HEK293 (cell line): ENCODE results near the gene MYL4.
A peak's percentile ranks its signal among the peaks of the same experiment; 100 is the strongest.

Source experiments
- BCL11A ChIP-seq: fragments of 450-650 bp; formaldehyde crosslinking; IDR thresholded peaks from 2 replicates; pipeline ENCODE4 v1.5.1; 2016; ENCODE audit warnings: low read depth, missing biosample characterization, missing genetic modification characterization
- HOXA7 ChIP-seq: sonication (generic); formaldehyde crosslinking; IDR thresholded peaks from 2 replicates; pipeline ENCODE4 v1.8.1; 2022; ENCODE audit warnings: missing genetic modification reagents, borderline replicate concordance
- IKZF3 ChIP-seq: fragments of 450-650 bp; IDR thresholded peaks from 2 replicates; pipeline ENCODE4 v1.5.0; 2018; ENCODE audit warnings: missing biosample characterization, mild to moderate bottlenecking, missing genetic modification characterization, moderate library complexity
- OSR2 ChIP-seq: fragments of 450-650 bp; formaldehyde crosslinking; IDR thresholded peaks from 2 replicates; pipeline ENCODE4 v1.5.1; 2016; ENCODE audit warnings: missing biosample characterization, missing genetic modification characterization
- RBAK ChIP-seq: fragments of 450-650 bp; formaldehyde crosslinking; IDR thresholded peaks from 2 replicates; pipeline ENCODE4 v1.5.1; 2016; ENCODE audit warnings: missing biosample characterization, missing genetic modification characterization
- SP7 ChIP-seq: fragments of 450-650 bp; formaldehyde crosslinking; IDR thresholded peaks from 2 replicates; pipeline ENCODE4 v1.5.1; 2016; ENCODE audit warnings: missing biosample characterization, missing genetic modification characterization
- TCF7L2 ChIP-seq: IDR thresholded peaks from 2 replicates; pipeline ENCODE4 v1.6.1; 2011; ENCODE audit warnings: low read depth, mild to moderate bottlenecking, inconsistent platforms, low read length, moderate library complexity, borderline replicate concordance
- ZBTB21 ChIP-seq: fragments of 450-650 bp; formaldehyde crosslinking; IDR thresholded peaks from 2 replicates; pipeline ENCODE4 v1.5.1; 2017; ENCODE audit warnings: missing biosample characterization, missing genetic modification characterization
- ZEB2 ChIP-seq: fragments of 450-650 bp; formaldehyde crosslinking; IDR thresholded peaks from 2 replicates; pipeline ENCODE4 v1.5.1; 2016; ENCODE audit warnings: missing biosample characterization, missing genetic modification characterization
- ZNF24 ChIP-seq: fragments of 450-650 bp; formaldehyde crosslinking; IDR thresholded peaks from 2 replicates; pipeline ENCODE4 v1.5.1; 2016; ENCODE audit warnings: missing biosample characterization, missing genetic modification characterization
- ZNF248 ChIP-seq: fragments of 450-650 bp; formaldehyde crosslinking; IDR thresholded peaks from 2 replicates; pipeline ENCODE4 v1.5.1; 2017; ENCODE audit warnings: missing biosample characterization, missing genetic modification characterization
- ZNF335 ChIP-seq: fragments of 450-650 bp; formaldehyde crosslinking; conservative IDR thresholded peaks from 2 replicates; pipeline ENCODE4 v1.5.1; 2016; ENCODE audit warnings: missing biosample characterization, missing genetic modification characterization
- ZNF530 ChIP-seq: fragments of 450-650 bp; formaldehyde crosslinking; IDR thresholded peaks from 2 replicates; pipeline ENCODE4 v1.5.1; 2016; ENCODE audit warnings: low read depth, missing biosample characterization, missing genetic modification characterization
- ZNF544 ChIP-seq: fragments of 450-650 bp; formaldehyde crosslinking; IDR thresholded peaks from 2 replicates; pipeline ENCODE4 v1.5.0; 2017; ENCODE audit warnings: missing biosample characterization, missing genetic modification characterization
- ZNF555 ChIP-seq: fragments of 450-650 bp; formaldehyde crosslinking; conservative IDR thresholded peaks from 2 replicates; pipeline ENCODE4 v1.5.1; 2017; ENCODE audit warnings: missing biosample characterization, mild to moderate bottlenecking, missing genetic modification characterization, inconsistent platforms
- ZNF660 ChIP-seq: fragments of 450-650 bp; IDR thresholded peaks from 2 replicates; pipeline ENCODE4 v1.5.1; 2018; ENCODE audit warnings: missing biosample characterization, mild to moderate bottlenecking, missing genetic modification characterization
- ZNF664 ChIP-seq: fragments of 450-650 bp; formaldehyde crosslinking; IDR thresholded peaks from 2 replicates; pipeline ENCODE4 v1.5.1; 2016; ENCODE audit warnings: missing biosample characterization, missing genetic modification characterization
- ZNF792 ChIP-seq: fragments of 450-650 bp; formaldehyde crosslinking; IDR thresholded peaks from 2 replicates; pipeline ENCODE4 v1.5.1; 2016; ENCODE audit warnings: missing biosample characterization, missing genetic modification characterization
- ZSCAN30 ChIP-seq: fragments of 450-650 bp; IDR thresholded peaks from 2 replicates; pipeline ENCODE4 v1.5.1; 2018; ENCODE audit warnings: missing biosample characterization, mild to moderate bottlenecking, missing genetic modification characterization, moderate library complexity
- TF ChIP-seq, protein P1 (sequence below): fragments of 450-650 bp; formaldehyde crosslinking; IDR thresholded peaks from 2 replicates; pipeline ENCODE4 v1.5.1; 2016; ENCODE audit warnings: missing biosample characterization, missing genetic modification characterization
- TF ChIP-seq, protein P2 (sequence below): fragments of 450-650 bp; formaldehyde crosslinking; IDR thresholded peaks from 2 replicates; pipeline ENCODE4 v1.5.1; 2016; ENCODE audit warnings: missing biosample characterization, missing genetic modification characterization
- TF ChIP-seq, protein P3 (sequence below): fragments of 450-650 bp; formaldehyde crosslinking; IDR thresholded peaks from 2 replicates; pipeline ENCODE4 v1.5.1; 2016; ENCODE audit warnings: missing biosample characterization, missing genetic modification characterization
- TF ChIP-seq, protein P4 (sequence below): fragments of 450-650 bp; formaldehyde crosslinking; IDR thresholded peaks from 2 replicates; pipeline ENCODE4 v1.5.1; 2017; ENCODE audit warnings: missing biosample characterization, missing genetic modification characterization
- TF ChIP-seq, protein P5 (sequence below): fragments of 450-650 bp; formaldehyde crosslinking; IDR thresholded peaks from 2 replicates; pipeline ENCODE4 v1.5.1; 2016; ENCODE audit warnings: missing biosample characterization, missing genetic modification characterization, low read depth
- TF ChIP-seq, protein P6 (sequence below): fragments of 450-650 bp; formaldehyde crosslinking; IDR thresholded peaks from 2 replicates; pipeline ENCODE4 v1.5.1; 2016; ENCODE audit warnings: missing biosample characterization, missing genetic modification characterization, low read depth
- TF ChIP-seq, protein P7 (sequence below): fragments of 450-650 bp; formaldehyde crosslinking; IDR thresholded peaks from 2 replicates; pipeline ENCODE4 v1.5.1; 2017; ENCODE audit warnings: missing biosample characterization, missing genetic modification characterization

Gene MYL4

DNA sequence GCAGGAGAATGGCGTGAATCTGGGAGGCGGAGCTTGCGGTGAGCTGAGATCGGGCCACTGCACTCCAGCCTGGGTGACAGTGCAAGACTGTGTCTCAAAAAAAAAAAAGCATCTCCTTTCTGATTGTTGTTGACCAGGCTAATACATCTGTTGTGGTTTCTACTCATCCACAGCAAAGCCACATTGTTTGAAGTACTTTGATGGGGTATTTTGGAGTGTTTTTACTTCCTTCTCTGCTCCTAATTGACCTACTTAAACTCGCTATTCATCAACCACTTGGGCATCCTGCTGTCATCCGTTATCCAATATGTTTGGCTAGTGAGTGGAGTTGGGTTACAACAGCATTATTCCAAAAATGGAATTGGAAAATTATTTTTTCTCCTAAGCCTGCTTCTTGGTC lies 16.6 kb upstream of the MYL4 start (continued):
- no peak for TF ChIP-seq HOXA7 (CRISPR knock-in tag)
- no peak for TF ChIP-seq BCL11A (tag by site-specific recombination)
- TF ChIP-seq, protein P1, sequence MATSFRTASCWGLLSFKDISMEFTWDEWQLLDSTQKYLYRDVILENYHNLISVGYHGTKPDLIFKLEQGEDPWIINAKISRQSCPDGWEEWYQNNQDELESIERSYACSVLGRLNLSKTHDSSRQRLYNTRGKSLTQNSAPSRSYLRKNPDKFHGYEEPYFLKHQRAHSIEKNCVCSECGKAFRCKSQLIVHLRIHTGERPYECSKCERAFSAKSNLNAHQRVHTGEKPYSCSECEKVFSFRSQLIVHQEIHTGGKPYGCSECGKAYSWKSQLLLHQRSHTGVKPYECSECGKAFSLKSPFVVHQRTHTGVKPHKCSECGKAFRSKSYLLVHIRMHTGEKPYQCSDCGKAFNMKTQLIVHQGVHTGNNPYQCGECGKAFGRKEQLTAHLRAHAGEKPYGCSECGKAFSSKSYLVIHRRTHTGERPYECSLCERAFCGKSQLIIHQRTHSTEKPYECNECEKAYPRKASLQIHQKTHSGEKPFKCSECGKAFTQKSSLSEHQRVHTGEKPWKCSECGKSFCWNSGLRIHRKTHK (tag by site-specific recombination): no peak
- 0 out of 2 replicates have a peak, but pooled peaks have one; percentile 39 for TF ChIP-seq ZNF24 (tag by site-specific recombination)
- TF ChIP-seq, protein P2, sequence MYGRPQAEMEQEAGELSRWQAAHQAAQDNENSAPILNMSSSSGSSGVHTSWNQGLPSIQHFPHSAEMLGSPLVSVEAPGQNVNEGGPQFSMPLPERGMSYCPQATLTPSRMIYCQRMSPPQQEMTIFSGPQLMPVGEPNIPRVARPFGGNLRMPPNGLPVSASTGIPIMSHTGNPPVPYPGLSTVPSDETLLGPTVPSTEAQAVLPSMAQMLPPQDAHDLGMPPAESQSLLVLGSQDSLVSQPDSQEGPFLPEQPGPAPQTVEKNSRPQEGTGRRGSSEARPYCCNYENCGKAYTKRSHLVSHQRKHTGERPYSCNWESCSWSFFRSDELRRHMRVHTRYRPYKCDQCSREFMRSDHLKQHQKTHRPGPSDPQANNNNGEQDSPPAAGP: no peak
- TF ChIP-seq, protein P3, sequence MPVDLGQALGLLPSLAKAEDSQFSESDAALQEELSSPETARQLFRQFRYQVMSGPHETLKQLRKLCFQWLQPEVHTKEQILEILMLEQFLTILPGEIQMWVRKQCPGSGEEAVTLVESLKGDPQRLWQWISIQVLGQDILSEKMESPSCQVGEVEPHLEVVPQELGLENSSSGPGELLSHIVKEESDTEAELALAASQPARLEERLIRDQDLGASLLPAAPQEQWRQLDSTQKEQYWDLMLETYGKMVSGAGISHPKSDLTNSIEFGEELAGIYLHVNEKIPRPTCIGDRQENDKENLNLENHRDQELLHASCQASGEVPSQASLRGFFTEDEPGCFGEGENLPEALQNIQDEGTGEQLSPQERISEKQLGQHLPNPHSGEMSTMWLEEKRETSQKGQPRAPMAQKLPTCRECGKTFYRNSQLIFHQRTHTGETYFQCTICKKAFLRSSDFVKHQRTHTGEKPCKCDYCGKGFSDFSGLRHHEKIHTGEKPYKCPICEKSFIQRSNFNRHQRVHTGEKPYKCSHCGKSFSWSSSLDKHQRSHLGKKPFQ (tag by site-specific recombination): peak; percentile 29; the same call in 1 of the 2 replicates
- TF ChIP-seq, protein P4, sequence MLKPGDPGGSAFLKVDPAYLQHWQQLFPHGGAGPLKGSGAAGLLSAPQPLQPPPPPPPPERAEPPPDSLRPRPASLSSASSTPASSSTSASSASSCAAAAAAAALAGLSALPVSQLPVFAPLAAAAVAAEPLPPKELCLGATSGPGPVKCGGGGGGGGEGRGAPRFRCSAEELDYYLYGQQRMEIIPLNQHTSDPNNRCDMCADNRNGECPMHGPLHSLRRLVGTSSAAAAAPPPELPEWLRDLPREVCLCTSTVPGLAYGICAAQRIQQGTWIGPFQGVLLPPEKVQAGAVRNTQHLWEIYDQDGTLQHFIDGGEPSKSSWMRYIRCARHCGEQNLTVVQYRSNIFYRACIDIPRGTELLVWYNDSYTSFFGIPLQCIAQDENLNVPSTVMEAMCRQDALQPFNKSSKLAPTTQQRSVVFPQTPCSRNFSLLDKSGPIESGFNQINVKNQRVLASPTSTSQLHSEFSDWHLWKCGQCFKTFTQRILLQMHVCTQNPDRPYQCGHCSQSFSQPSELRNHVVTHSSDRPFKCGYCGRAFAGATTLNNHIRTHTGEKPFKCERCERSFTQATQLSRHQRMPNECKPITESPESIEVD: peak; percentile 88
- TF ChIP-seq RBAK (tag by site-specific recombination): no peak
- peak; percentile 38; the same call in 1 of the 2 replicates for TF ChIP-seq SP7 (tag by site-specific recombination)
- no peak for TF ChIP-seq ZNF248 (tag by site-specific recombination)
- TF ChIP-seq ZEB2: peak; percentile 57; the same call in 1 of the 2 replicates
- TF ChIP-seq, protein P5, sequence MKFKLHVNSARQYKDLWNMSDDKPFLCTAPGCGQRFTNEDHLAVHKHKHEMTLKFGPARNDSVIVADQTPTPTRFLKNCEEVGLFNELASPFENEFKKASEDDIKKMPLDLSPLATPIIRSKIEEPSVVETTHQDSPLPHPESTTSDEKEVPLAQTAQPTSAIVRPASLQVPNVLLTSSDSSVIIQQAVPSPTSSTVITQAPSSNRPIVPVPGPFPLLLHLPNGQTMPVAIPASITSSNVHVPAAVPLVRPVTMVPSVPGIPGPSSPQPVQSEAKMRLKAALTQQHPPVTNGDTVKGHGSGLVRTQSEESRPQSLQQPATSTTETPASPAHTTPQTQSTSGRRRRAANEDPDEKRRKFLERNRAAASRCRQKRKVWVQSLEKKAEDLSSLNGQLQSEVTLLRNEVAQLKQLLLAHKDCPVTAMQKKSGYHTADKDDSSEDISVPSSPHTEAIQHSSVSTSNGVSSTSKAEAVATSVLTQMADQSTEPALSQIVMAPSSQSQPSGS (tag by site-specific recombination): no peak
- no peak for TF ChIP-seq ZNF664 (tag by site-specific recombination)
- TF ChIP-seq, protein P6, sequence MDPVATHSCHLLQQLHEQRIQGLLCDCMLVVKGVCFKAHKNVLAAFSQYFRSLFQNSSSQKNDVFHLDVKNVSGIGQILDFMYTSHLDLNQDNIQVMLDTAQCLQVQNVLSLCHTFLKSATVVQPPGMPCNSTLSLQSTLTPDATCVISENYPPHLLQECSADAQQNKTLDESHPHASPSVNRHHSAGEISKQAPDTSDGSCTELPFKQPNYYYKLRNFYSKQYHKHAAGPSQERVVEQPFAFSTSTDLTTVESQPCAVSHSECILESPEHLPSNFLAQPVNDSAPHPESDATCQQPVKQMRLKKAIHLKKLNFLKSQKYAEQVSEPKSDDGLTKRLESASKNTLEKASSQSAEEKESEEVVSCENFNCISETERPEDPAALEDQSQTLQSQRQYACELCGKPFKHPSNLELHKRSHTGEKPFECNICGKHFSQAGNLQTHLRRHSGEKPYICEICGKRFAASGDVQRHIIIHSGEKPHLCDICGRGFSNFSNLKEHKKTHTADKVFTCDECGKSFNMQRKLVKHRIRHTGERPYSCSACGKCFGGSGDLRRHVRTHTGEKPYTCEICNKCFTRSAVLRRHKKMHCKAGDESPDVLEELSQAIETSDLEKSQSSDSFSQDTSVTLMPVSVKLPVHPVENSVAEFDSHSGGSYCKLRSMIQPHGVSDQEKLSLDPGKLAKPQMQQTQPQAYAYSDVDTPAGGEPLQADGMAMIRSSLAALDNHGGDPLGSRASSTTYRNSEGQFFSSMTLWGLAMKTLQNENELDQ (tag by site-specific recombination): no peak
- no peak for TF ChIP-seq ZNF530 (tag by site-specific recombination)
- TF ChIP-seq ZNF792 (tag by site-specific recombination): no peak
- TF ChIP-seq OSR2: peak; percentile 83
- TF ChIP-seq ZNF555 (tag by site-specific recombination): no peak
- TF ChIP-seq ZNF660: no peak
- 0 out of 2 replicates have a peak, but pooled peaks have one; percentile 22 for TF ChIP-seq ZNF335 (tag by site-specific recombination)
- TF ChIP-seq ZSCAN30: no peak
- TF ChIP-seq, protein P7, sequence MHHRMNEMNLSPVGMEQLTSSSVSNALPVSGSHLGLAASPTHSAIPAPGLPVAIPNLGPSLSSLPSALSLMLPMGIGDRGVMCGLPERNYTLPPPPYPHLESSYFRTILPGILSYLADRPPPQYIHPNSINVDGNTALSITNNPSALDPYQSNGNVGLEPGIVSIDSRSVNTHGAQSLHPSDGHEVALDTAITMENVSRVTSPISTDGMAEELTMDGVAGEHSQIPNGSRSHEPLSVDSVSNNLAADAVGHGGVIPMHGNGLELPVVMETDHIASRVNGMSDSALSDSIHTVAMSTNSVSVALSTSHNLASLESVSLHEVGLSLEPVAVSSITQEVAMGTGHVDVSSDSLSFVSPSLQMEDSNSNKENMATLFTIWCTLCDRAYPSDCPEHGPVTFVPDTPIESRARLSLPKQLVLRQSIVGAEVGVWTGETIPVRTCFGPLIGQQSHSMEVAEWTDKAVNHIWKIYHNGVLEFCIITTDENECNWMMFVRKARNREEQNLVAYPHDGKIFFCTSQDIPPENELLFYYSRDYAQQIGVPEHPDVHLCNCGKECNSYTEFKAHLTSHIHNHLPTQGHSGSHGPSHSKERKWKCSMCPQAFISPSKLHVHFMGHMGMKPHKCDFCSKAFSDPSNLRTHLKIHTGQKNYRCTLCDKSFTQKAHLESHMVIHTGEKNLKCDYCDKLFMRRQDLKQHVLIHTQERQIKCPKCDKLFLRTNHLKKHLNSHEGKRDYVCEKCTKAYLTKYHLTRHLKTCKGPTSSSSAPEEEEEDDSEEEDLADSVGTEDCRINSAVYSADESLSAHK (tag by site-specific recombination): no peak
- 0 out of 2 replicates have a peak, but pooled peaks have one; percentile 33 for TF ChIP-seq ZBTB21 (tag by site-specific recombination)
- no peak for TF ChIP-seq ZNF544 (tag by site-specific recombination)
- TF ChIP-seq IKZF3 (tag by site-specific recombination): 0 out of 2 replicates have a peak, but pooled peaks have one; percentile 37
- TF ChIP-seq TCF7L2: no peak
